IMR-90 (cell line): ENCODE results near the gene LRRC75B. TPM values are rescaled to one million over a fixed set of nuclear protein-coding genes. Genes with fewer than 3 reads are reported as not detected.

Experiments used
- ATAC-seq: fragments of 200-7000 bp; cut with Tn5 transposase; 2 replicates; pipeline ENCODE4 v1.9.1; 2020; ENCODE audit warnings: low read depth, mild to moderate bottlenecking, moderate library complexity
- BruUV-seq: library from RNA; stranded (reverse); fragments of 400-500 nt; replicated peaks from 2 replicates; lab custom pipeline; 2021; lab: Mats Ljungman, UMichigan
- CTCF ChIA-PET: fragments of 300-600 bp; formaldehyde crosslinking; extraction: SDS; loops from one replicate; lab custom pipeline; 2021; ENCODE audit warnings: antibody characterized with exemption; lab: Yijun Ruan, JAX
- POLR2A ChIA-PET: fragments of 300-600 bp; sonication (Branson Sonifier 250); formaldehyde crosslinking; loops from one replicate; lab custom pipeline; 2022; ENCODE audit warnings: antibody characterized with exemption; ENCODE audit not compliant: unreplicated experiment; lab: Charles Lee
- DNase-seq: peaks from one replicate; pipeline ENCODE4 v3.0.0; 2013
- H2AFZ ChIP-seq: replicated peaks from 2 replicates; pipeline ENCODE3; 2013; ENCODE audit warnings: low read length, mild to moderate bottlenecking; ENCODE audit not compliant: poor library complexity
- H2AK5ac ChIP-seq: 2 replicates; pipeline ENCODE4 v1.6.1; 2013; ENCODE audit warnings: low read depth, low read length, inconsistent platforms
- H2AK9ac ChIP-seq: replicated peaks from 2 replicates; pipeline ENCODE3; 2013; ENCODE audit warnings: mild to moderate bottlenecking, low read depth, low read length, moderate library complexity; ENCODE audit not compliant: poor library complexity
- H2BK120ac ChIP-seq: 2 replicates; pipeline ENCODE4 v1.6.1; 2013; ENCODE audit warnings: low read depth, low read length, inconsistent platforms
- H2BK15ac ChIP-seq: 3 replicates; pipeline ENCODE4 v1.6.1; 2013; ENCODE audit warnings: low read depth, low read length, inconsistent platforms
- H2BK20ac ChIP-seq: 2 replicates; pipeline ENCODE4 v1.6.1; 2013; ENCODE audit warnings: low read depth, mild to moderate bottlenecking, inconsistent platforms, low read length, moderate library complexity
- H2BK5ac ChIP-seq: 2 replicates; pipeline ENCODE4 v1.6.1; 2013; ENCODE audit warnings: mild to moderate bottlenecking, low read depth, low read length, inconsistent platforms; ENCODE audit not compliant: poor library complexity, severe bottlenecking
- H3K14ac ChIP-seq: replicated peaks from 2 replicates; pipeline ENCODE4 v1.6.1; 2013; ENCODE audit warnings: low read depth, low read length, inconsistent platforms
- H3K18ac ChIP-seq: 2 replicates; pipeline ENCODE4 v1.6.1; 2013; ENCODE audit warnings: low read depth, low read length, control low read depth
- H3K23ac ChIP-seq: 2 replicates; pipeline ENCODE4 v1.6.1; 2013; ENCODE audit warnings: low read depth, low read length, inconsistent platforms
- H3K27ac ChIP-seq: 2 replicates; pipeline ENCODE4 v1.5.1; 2013; ENCODE audit warnings: mild to moderate bottlenecking, control low read depth, low read length; ENCODE audit not compliant: insufficient read depth
- H3K27me3 ChIP-seq: 2 replicates; pipeline ENCODE4 v1.6.1; 2013; ENCODE audit warnings: low read length; ENCODE audit not compliant: control insufficient read depth, insufficient read depth
- H3K36me3 ChIP-seq: 2 replicates; pipeline ENCODE4 v1.6.1; 2013; ENCODE audit warnings: low read length, mixed read lengths; ENCODE audit not compliant: control insufficient read depth, insufficient read depth
- H3K4ac ChIP-seq: 2 replicates; pipeline ENCODE4 v1.6.1; 2013; ENCODE audit warnings: low read depth, low read length, inconsistent platforms
- H3K4me1 ChIP-seq: 2 replicates; pipeline ENCODE4 v1.6.1; 2013; ENCODE audit warnings: low read length, mixed read lengths; ENCODE audit not compliant: control insufficient read depth, insufficient read depth
- H3K4me2 ChIP-seq: 2 replicates; pipeline ENCODE4 v1.6.1; 2013; ENCODE audit warnings: low read depth, mild to moderate bottlenecking, control low read depth, low read length, moderate library complexity
- H3K4me3 ChIP-seq: 2 replicates; pipeline ENCODE4 v1.5.1; 2013; ENCODE audit warnings: low read depth, mild to moderate bottlenecking, control low read depth, low read length, moderate library complexity; ENCODE audit not compliant: insufficient read depth
- H3K56ac ChIP-seq: 2 replicates; pipeline ENCODE4 v1.6.1; 2013; ENCODE audit warnings: low read length, inconsistent platforms; ENCODE audit not compliant: insufficient read depth; ENCODE audit errors: extremely low read depth
- H3K79me1 ChIP-seq, 2 experiments: 2 replicates each; pipeline ENCODE4 v1.6.1; 2013; ENCODE audit warnings: low read length in 2 of 2, inconsistent platforms in 1 of 2, low read depth in 1 of 2
- H3K9ac ChIP-seq: 2 replicates; pipeline ENCODE4 v1.6.1; 2013; ENCODE audit warnings: low read depth, low read length, control low read depth
- H3K9me1 ChIP-seq: 2 replicates; pipeline ENCODE4 v1.6.1; 2013; ENCODE audit warnings: low read length, inconsistent platforms; ENCODE audit not compliant: insufficient read depth
- H3K9me3 ChIP-seq: 2 replicates; pipeline ENCODE4 v1.6.1; 2013; ENCODE audit warnings: low read length; ENCODE audit not compliant: control insufficient read depth, insufficient read depth
- H4K20me1 ChIP-seq: 2 replicates; pipeline ENCODE4 v1.6.1; 2013; ENCODE audit warnings: low read length, inconsistent platforms; ENCODE audit not compliant: insufficient read depth
- H4K5ac ChIP-seq: 2 replicates; pipeline ENCODE4 v1.6.1; 2013; ENCODE audit warnings: mild to moderate bottlenecking, low read depth, low read length, control low read depth
- H4K8ac ChIP-seq, 2 experiments: 2 replicates each; pipeline ENCODE4 v1.6.1; 2013; ENCODE audit warnings: low read depth in 2 of 2, low read length in 2 of 2, control low read depth in 1 of 2, inconsistent platforms in 1 of 2
- H4K91ac ChIP-seq: 2 replicates; pipeline ENCODE4 v1.6.1; 2013; ENCODE audit warnings: low read depth, low read length, inconsistent platforms; ENCODE audit not compliant: insufficient read depth
- CEBPB ChIP-seq: IDR thresholded peaks from 2 replicates; pipeline ENCODE4 v1.6.1; 2012; ENCODE audit warnings: low read depth, low read length, improper control_type of control experiment
- CHD1 ChIP-seq: IDR thresholded peaks from 2 replicates; pipeline ENCODE4 v1.6.1; 2012; ENCODE audit warnings: low read depth, low read length, improper control_type of control experiment
- ELK1 ChIP-seq: fragments of 150-350 bp; IDR thresholded peaks from 2 replicates; pipeline ENCODE4 v1.6.1; 2016; ENCODE audit warnings: low read depth, mild to moderate bottlenecking, low read length, moderate library complexity, borderline replicate concordance
- FOS ChIP-seq: fragments of 150-350 bp; IDR thresholded peaks from 2 replicates; pipeline ENCODE4 v1.6.1; 2016; ENCODE audit warnings: low read depth, low read length
- MAFK ChIP-seq: IDR thresholded peaks from 2 replicates; pipeline ENCODE4 v1.6.1; 2012; ENCODE audit warnings: low read depth, low read length, improper control_type of control experiment
- MXI1 ChIP-seq: IDR thresholded peaks from 2 replicates; pipeline ENCODE4 v1.6.1; 2012; ENCODE audit warnings: low read depth, mild to moderate bottlenecking, low read length, moderate library complexity, borderline replicate concordance
- POLR2A ChIP-seq: IDR thresholded peaks from 2 replicates; pipeline ENCODE4 v1.6.1; 2012; ENCODE audit warnings: mild to moderate bottlenecking, low read depth, low read length
- RFX5 ChIP-seq: IDR thresholded peaks from 2 replicates; pipeline ENCODE4 v1.8.0; 2012; ENCODE audit warnings: low read depth, mild to moderate bottlenecking, low read length, moderate library complexity
- SMC3 ChIP-seq: fragments of 150-350 bp; IDR thresholded peaks from 2 replicates; pipeline ENCODE4 v1.6.1; 2016; ENCODE audit warnings: low read depth, mild to moderate bottlenecking, antibody characterized with exemption, low read length, moderate library complexity
- WGBS, 2 experiments: methylation state at CpG; one replicate each; pipeline versions ENCODE4 v1.1.5 to v1.1.7; 2013; ENCODE audit warnings: missing lambda C conversion rate in 2 of 2; ENCODE audit not compliant: insufficient read length in 1 of 2; ENCODE audit errors: extremely low coverage in 2 of 2; 5-methylcytosine and 5-hydroxymethylcytosine counted together
- dilution Hi-C: fragments of 300-500 bp; cut with HindIII; formaldehyde crosslinking; loops from one replicate; pipeline ENCODE4 v1.14.3; 2018; ENCODE audit warnings: low sequenced_read_pairs; ENCODE audit not compliant: unreplicated experiment
- in situ Hi-C: fragments of 300-500 bp; cut with MboI; formaldehyde crosslinking; loops from 3 replicates; pipeline ENCODE4 v1.14.3; 2019; ENCODE audit warnings: low sequenced_read_pairs, inconsistent platforms, mixed read lengths
- intact Hi-C: fragments of 100-400 bp; cut with micrococcal nuclease; formaldehyde crosslinking; loops from 2 replicates; pipeline ENCODE4 v1.10.0; 2022
- polyA plus RNA-seq, 3 experiments: library from polyadenylated mRNA; depleted of rRNA; stranded (reverse); fragments of >200 nt; gene quantifications; 2 replicates each; pipeline ENCODE4 v1.2.3, GENCODE V29; 2012; ENCODE audit warnings: low replicate concordance in 1 of 3
- total RNA-seq: library from RNA; depleted of rRNA; stranded (reverse); fragments of >200 nt; gene quantifications from 2 replicates; pipeline ENCODE4 v1.2.3, GENCODE V29; 2012

LRRC75B gene
- total and polyA plus RNA-seq, 2 of the 4 experiments (the other 2 are of a cell fraction), result 1.6 to 10.7 TPM

GRCh38 chr22:24579258-24579601, 13.6 kb downstream of the LRRC75B start:
- Histone ChIP-seq H3K79me1 (no peaks in the 10 kb centered on the region), H3K9me3 (no peaks in the 10 kb centered on the region), H3K4me1 (peaks cover 25% of the 10 kb centered on the region), H4K91ac (no peak overlapping the region), H3K14ac (no peak overlapping the region), H3K9ac (no peak overlapping the region), H2BK15ac (no peak overlapping the region), H3K18ac (no peak overlapping the region; the same call in 1 of the 2 replicates), H3K56ac (no peak overlapping the region), H2AFZ (no peak overlapping the region), H2AK9ac (no peak overlapping the region), H4K8ac (no peak overlapping the region), H3K4me3 (no peak overlapping the region), H3K4ac (no peak overlapping the region), H2BK20ac (no peak overlapping the region), H3K4me2 (no peak overlapping the region), H3K27me3 (no peaks in the 10 kb centered on the region), H3K27ac (no peak overlapping the region), H4K20me1 (peaks cover 4% of the 10 kb centered on the region; the same call in 1 of the 2 replicates), H3K23ac (no peak overlapping the region), H3K36me3 (peaks cover 9% of the 10 kb centered on the region), H2AK5ac (no peak overlapping the region), H2BK5ac (no peak overlapping the region), H4K5ac (no peak overlapping the region), H3K9me1 (peaks cover 20% of the 10 kb centered on the region), H2BK120ac (no peak overlapping the region)
- ChIA-PET CTCF (no interaction called here), POLR2A (no interaction called here)
- no peak for DNase-seq
- intact Hi-C loops (no loop called here), dilution Hi-C loops (no loop called here), in situ Hi-C loops (no loop called here)
- ATAC-seq, result no peak
- no TSS peak for BruUV-seq
- TF ChIP-seq RFX5, result no peak
- no peak for TF ChIP-seq POLR2A
- TF ChIP-seq SMC3, result no peak
- no peak for TF ChIP-seq ELK1
- no peak for TF ChIP-seq MAFK
- TF ChIP-seq CHD1, result no peak
- TF ChIP-seq MXI1, result no peak
- TF ChIP-seq FOS, result no peak
- no peak for TF ChIP-seq CEBPB
- WGBS, 2 experiments, result no CpG with 5 or more reads among the region's 1 CpG
